Bronchial epithelial cell (primary cell): ENCODE measurements around the gene GTF2H4. TPM values are rescaled to one million over a fixed set of nuclear protein-coding genes. Genes with fewer than 3 reads are reported as not detected.
"Not testable (repeated sequence)": the region's sequence is repeated elsewhere in the genome, so short reads cannot be mapped to it uniquely, and the experiment has no call there.

Experiments used
- DNase-seq: peaks from one replicate; pipeline ENCODE4 v3.0.0-alpha.2; 2010; ENCODE audit warnings: low read depth
- FAIRE-seq: peaks from 2 replicates; lab custom pipeline; 2011; peaks lifted over from hg19 to GRCh38; lab: Jason Lieb, UNC
- H3K27me3 ChIP-seq: 2 replicates; pipeline ENCODE4 v1.5.1; 2011; ENCODE audit warnings: low read length; ENCODE audit not compliant: control insufficient read depth, insufficient read depth
- H3K36me3 ChIP-seq: 2 replicates; pipeline ENCODE4 v1.5.1; 2011; ENCODE audit warnings: low read length; ENCODE audit not compliant: control insufficient read depth, insufficient read depth
- H3K4me3 ChIP-seq: 2 replicates; pipeline ENCODE4 v1.5.1; 2011; ENCODE audit warnings: mild to moderate bottlenecking, low read depth, low read length, control low read depth
- total RNA-seq: library from RNA; depleted of rRNA; stranded (reverse); fragments of >200 nt; gene quantifications from 2 replicates; pipeline ENCODE4 v1.2.1, GENCODE V29; 2014
- TF ChIP-seq, protein P1 (sequence below): IDR thresholded peaks from 2 replicates; pipeline ENCODE4 v1.5.1; 2011; ENCODE audit warnings: mild to moderate bottlenecking, moderate library complexity, low read length, control low read depth, inconsistent platforms; ENCODE audit not compliant: insufficient read depth, severe bottlenecking

The GTF2H4 gene
- total RNA-seq, 1 donor from 2014 or later, result 10.0 TPM

DNA sequence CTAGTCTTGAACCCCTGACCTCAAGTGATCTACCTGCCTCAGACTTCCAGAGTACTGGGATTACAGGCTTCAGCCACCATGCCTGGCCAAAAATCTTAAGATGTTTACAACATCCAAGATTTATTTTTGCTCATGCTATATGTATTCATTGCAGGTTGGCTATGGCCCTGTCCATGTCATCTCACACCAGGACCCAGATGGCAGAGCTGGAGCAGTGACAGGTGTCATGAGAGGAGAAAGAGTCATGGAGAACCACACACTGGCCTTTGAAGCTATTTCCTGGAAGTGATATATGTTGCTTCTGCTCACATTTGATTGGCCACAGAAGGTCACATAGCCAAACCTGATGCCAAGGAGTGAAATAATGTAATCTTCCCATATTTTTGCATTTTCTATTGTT, 37.5 kb upstream of the GTF2H4 start:
- TF ChIP-seq, protein P1, sequence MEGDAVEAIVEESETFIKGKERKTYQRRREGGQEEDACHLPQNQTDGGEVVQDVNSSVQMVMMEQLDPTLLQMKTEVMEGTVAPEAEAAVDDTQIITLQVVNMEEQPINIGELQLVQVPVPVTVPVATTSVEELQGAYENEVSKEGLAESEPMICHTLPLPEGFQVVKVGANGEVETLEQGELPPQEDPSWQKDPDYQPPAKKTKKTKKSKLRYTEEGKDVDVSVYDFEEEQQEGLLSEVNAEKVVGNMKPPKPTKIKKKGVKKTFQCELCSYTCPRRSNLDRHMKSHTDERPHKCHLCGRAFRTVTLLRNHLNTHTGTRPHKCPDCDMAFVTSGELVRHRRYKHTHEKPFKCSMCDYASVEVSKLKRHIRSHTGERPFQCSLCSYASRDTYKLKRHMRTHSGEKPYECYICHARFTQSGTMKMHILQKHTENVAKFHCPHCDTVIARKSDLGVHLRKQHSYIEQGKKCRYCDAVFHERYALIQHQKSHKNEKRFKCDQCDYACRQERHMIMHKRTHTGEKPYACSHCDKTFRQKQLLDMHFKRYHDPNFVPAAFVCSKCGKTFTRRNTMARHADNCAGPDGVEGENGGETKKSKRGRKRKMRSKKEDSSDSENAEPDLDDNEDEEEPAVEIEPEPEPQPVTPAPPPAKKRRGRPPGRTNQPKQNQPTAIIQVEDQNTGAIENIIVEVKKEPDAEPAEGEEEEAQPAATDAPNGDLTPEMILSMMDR, result no peak
- Histone ChIP-seq H3K36me3 (no peaks in the 10 kb centered on the region), H3K27me3 (no peaks in the 10 kb centered on the region), H3K4me3 (no peak overlapping the region)
- FAIRE-seq (no peak), DNase-seq (no peak)

DNA sequence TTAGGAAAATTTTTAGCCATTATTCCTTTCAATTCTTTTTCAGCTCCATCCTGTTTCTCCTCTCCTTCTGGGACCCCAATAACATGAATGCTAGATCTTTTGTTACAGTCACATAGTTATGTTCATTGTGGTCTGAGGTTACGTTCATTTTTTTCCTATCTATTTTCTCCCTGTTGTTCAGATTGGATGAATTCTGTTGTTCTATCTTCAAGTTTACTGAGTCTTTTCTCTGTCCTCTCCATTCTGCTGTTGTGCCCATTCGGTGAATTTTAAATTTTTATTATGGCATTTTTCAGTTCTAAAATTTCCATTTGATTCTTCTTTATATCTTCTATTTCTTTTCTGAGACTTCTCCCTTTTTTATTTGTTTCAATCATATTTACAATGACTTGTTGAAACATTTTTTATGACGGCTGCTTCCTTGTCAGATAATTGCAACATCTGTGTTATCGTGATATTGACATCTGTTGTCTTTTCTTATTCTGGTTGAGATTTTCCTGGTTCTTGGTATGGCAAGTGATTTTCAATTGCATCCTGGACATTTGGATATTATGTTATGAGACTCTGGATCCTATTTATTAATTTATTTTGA, 36.3 kb upstream of the GTF2H4 start:
- Histone ChIP-seq H3K4me3 (no peak overlapping the region), H3K27me3 (no peaks in the 10 kb centered on the region), H3K36me3 (no peaks in the 10 kb centered on the region)
- TF ChIP-seq, protein P1, result no peak
- FAIRE-seq (no peak), DNase-seq (no peak)

GRCh38 chr6:30873137-30873640, 34.8 kb upstream of the GTF2H4 start:
- no peak for FAIRE-seq
- TF ChIP-seq, protein P1, result no peak

DNA sequence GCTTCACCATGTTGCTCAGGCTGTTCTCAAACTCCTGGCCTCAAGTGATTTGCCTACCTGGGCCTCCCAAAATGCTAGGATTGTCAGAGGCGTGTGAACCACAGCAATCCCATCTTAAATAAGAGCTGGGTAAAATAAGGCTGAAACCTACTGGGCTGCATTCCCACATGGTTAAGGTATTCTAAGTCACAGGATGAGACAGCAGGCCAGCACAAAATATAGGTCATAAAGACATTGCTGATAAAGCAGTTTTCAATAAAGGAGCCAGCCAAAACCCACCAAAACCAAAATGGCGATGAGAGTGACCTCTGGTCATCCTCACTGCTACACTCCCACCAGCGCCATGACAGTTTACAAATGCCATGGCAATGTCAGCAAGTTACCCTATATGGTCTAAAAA, 34.2 kb upstream of the GTF2H4 start:
- FAIRE-seq, H3K27me3 ChIP-seq, H3K36me3 ChIP-seq, DNase-seq, H3K4me3 ChIP-seq: not testable (repeated sequence)

More at GRCh38 chr6:30873137-30873640, 34.8 kb upstream of the GTF2H4 start:
- no peak for DNase-seq
- Histone ChIP-seq H3K27me3 (no peaks in the 10 kb centered on the region), H3K36me3 (no peaks in the 10 kb centered on the region), H3K4me3 (no peak overlapping the region)

DNA sequence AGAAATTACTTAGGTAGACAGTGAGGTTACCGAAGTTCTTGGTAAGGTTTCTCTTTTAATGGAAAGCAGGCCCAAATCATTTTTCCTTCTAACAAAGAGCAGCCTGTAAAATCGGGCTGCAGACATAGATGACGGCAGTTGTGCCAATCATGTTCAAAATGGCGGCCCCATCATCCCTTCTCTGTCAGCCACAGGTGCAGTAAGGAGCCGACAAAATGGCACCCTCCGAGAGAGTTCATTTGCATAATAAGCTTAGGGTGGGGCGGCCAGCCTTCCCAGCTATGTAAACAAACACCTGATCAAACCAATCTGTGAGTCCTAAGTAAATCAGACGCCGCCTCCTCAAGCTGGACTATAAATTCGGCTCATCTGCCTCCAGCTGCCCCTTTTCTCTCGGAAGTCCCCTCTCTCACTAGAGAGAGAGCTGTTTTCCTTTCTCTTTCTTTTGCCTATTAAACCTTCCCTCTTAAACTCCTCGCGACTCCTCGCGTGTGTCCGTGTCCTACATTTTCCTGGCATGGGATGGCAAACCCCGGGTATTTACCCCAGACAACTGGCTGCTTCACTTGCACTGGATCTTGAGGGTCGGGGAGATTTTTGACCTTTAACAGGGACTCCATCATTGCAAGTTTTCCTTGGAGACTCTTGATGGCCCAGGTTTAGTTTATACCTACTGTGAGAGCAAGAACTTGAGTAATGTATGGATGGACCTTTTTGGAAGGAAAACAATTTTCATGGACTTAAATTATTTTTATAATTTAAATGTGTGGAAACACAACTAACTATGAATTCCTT, 32.6 kb upstream of the GTF2H4 start:
- FAIRE-seq (no peak), DNase-seq (peak; percentile 62)
- no peaks in the 10 kb centered on the region for H3K27me3 ChIP-seq
- H3K4me3 ChIP-seq, result peak overlapping the region; percentile 6
- no peaks in the 10 kb centered on the region for H3K36me3 ChIP-seq
- TF ChIP-seq, protein P1, result no peak

GRCh38 chr6:30876039-30876730, 31.8 kb upstream of the GTF2H4 start:
- H3K4me3 ChIP-seq, result no peak overlapping the region
- H3K27me3 ChIP-seq, result no peaks in the 10 kb centered on the region
- no peaks in the 10 kb centered on the region for H3K36me3 ChIP-seq
- peak; percentile 98 for DNase-seq
- TF ChIP-seq, protein P1, result no peak
- no peak for FAIRE-seq
